Measurements from ENCODE around the gene ABCB11.

DNA sequence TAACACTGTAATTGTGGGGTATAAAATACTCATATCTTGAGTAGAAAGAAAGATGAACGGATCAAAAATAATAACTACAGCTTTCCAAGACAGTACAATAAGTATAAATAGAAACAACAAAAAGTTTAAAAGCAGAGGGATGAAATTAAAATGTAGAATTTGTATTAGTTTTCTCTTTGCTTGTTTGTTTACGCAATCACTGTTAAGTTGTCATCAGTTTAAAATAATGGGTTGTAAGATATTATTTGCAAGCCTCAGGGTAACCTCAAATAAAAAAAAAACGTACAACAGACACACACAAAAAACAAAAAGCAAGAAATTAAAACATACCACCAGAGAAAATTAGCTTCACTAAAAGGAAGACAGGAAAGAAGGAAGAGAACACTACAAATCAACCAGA is 18.0 kb upstream of the ABCB11 start:
- TF ChIP-seq BHLHE40 (IDR thresholded peaks at IDR 0.05; ENCODE audit: borderline replicate concordance), result no peak
- no peak for TF ChIP-seq ELF4 (IDR thresholded peaks at IDR 0.05)
- no peak for TF ChIP-seq FOXA1 (IDR thresholded peaks at IDR 0.05)
- no peak for TF ChIP-seq FOXM1 (IDR thresholded peaks at IDR 0.05; ENCODE audit: borderline replicate concordance)
- no peak for TF ChIP-seq SP1 (IDR thresholded peaks at IDR 0.05)
- TF ChIP-seq NFRKB (IDR thresholded peaks at IDR 0.05), result no peak
- TF ChIP-seq SUZ12 (IDR thresholded peaks at IDR 0.05), result no peak
- no peak for TF ChIP-seq PKNOX1 (IDR thresholded peaks at IDR 0.05)
- no peak for TF ChIP-seq CTBP1 (IDR thresholded peaks at IDR 0.05; ENCODE audit: borderline replicate concordance)
- TF ChIP-seq TARDBP (IDR thresholded peaks at IDR 0.05), result no peak

Measured in HEK293T (cell line).